ENCODE results near the gene WARS2.
A peak's percentile ranks its signal among the peaks of the same experiment; 100 is the strongest.

Gene WARS2

DNA sequence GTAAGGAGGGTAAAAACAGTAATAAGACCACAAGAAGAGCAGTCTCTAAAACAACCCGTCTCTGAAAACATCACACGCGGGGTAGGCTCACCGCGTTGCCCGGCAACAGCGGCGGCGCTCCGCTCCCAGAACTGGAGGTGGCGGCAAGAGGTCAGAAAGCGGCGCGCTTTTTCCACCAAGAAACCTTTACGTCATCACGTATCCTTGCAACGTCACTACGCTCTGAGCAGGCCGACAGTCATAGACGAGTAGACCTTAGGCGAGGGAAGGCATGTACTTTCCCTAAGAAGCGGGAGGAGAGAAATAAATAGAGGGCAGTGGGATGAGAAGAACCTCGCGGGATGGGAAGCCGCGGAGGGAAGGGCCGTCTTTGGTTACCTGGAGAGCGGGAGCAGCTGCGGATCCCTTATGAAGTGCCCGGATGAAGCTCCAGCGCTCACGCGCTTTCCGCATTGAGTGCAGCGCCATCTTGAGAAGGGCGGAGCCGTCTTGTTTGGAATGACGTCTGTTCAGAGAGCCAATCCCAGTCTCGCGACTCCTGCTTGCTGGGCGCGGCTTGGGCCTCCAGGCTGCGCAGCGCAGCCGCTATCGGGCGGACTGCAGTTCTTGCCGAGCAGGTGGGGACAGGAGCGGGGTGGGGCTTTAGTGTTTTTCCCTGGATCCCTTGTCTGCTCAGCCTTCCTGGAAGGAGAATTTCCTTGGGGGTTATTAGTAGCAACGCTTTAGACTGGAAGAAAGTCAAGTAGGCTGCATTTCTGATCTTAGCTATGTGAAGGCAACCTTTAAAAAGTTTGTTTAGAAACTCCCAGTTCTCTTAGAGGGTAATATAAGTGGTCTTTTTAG, at the start of gene WARS2:
TSS of gene WARS2 (minus strand) at position 477 of the 843 bp plus-strand sequence. CDS start at position 468, 9 bp downstream.
- TF ChIP-seq, protein P1, sequence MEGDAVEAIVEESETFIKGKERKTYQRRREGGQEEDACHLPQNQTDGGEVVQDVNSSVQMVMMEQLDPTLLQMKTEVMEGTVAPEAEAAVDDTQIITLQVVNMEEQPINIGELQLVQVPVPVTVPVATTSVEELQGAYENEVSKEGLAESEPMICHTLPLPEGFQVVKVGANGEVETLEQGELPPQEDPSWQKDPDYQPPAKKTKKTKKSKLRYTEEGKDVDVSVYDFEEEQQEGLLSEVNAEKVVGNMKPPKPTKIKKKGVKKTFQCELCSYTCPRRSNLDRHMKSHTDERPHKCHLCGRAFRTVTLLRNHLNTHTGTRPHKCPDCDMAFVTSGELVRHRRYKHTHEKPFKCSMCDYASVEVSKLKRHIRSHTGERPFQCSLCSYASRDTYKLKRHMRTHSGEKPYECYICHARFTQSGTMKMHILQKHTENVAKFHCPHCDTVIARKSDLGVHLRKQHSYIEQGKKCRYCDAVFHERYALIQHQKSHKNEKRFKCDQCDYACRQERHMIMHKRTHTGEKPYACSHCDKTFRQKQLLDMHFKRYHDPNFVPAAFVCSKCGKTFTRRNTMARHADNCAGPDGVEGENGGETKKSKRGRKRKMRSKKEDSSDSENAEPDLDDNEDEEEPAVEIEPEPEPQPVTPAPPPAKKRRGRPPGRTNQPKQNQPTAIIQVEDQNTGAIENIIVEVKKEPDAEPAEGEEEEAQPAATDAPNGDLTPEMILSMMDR (IDR thresholded peaks at IDR 0.05; ENCODE audit: control extremely low read depth, extremely low read depth, low read depth, missing control alignments), result no peak
- DNase-seq (ENCODE audit: extremely low spot score), result peak; percentile 92
- ChIA-PET CTCF (interaction anchor here (0.7 to 2.2 kb wide), 10 partner anchors 8 to 135 kb away, joined by 3 to 7 read pairs (median 4); no protein-coding TSS in a partner anchor), POLR2A (no interaction called here)

DNA sequence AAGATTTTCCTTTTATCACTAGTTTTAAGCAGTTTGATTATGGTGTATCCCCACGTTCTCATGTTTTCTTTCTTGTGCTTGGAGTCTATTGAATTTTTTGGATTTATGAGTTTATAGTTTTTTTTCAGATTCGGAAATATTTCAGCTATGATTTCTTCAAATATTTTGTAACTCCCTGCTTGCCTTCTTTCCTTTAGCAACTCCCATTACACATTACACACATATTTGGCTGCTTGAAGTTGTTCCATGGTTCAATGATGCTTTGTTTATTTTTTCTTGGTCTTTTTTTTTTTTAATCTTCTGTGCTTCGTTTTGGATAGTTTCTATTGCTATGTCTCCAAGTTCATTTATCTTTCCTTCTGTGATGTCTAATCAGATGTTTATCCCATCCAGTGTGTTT, 48.5 kb upstream of the WARS2 start:
- ChIA-PET POLR2A (no interaction called here), CTCF (no interaction called here)
- TF ChIP-seq, protein P1 (IDR thresholded peaks at IDR 0.05; ENCODE audit: control extremely low read depth, extremely low read depth, low read depth, missing control alignments), result no peak
- no peak for DNase-seq (ENCODE audit: extremely low spot score)

DNA sequence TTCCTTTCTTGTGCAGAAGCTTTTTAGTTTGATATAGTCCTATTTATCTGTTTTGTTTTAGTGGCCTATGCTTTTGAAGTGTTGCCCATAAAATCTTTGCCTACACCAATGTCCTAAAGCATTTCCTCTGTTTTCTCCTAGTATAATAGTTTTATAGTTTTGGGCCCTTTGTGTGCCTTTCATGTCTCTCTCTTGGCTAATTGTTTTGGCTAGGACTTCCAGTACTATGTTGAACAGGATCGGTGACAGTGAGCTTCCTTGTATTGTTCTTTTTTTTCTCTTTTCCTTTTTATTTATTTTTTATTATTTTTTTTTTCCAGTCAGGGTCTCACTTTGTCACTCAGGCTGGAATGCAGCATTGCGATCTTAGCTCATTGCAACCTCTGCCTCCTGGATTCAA, 47.0 kb upstream of the WARS2 start:
- ChIA-PET CTCF (interaction anchor here (1.0 to 1.1 kb wide), 2 partner anchors 16 to 37 kb away, joined by 3 read pairs; no protein-coding TSS in a partner anchor), POLR2A (no interaction called here)
- DNase-seq (ENCODE audit: extremely low spot score), result no peak
- TF ChIP-seq, protein P1 (IDR thresholded peaks at IDR 0.05; ENCODE audit: control extremely low read depth, extremely low read depth, low read depth, missing control alignments), result no peak

DNA sequence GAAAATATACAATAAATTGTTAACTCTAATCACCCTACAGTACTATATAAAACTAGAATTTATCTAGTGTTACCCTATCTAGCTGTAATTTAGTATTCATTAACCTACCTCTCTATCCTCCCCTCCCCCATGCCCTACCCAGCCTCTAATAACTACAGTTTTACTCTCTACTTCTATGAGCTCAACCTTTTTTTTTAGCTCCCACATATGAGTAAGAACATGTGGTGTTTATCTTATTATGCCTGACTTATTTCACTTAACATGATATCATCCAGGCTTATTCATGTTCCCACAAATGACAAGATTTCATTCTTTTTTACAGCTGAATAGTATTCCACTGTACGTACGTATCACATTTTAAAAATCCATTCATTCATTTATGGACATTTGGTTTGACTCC, 46.0 kb upstream of the WARS2 start:
- ChIA-PET CTCF (interaction anchor here (0.8 kb wide), 1 partner anchor 90 kb away, joined by 4 read pairs; no protein-coding TSS in a partner anchor), POLR2A (no interaction called here)
- DNase-seq (ENCODE audit: extremely low spot score), result no peak
- TF ChIP-seq, protein P1 (IDR thresholded peaks at IDR 0.05; ENCODE audit: control extremely low read depth, extremely low read depth, low read depth, missing control alignments), result no peak

DNA sequence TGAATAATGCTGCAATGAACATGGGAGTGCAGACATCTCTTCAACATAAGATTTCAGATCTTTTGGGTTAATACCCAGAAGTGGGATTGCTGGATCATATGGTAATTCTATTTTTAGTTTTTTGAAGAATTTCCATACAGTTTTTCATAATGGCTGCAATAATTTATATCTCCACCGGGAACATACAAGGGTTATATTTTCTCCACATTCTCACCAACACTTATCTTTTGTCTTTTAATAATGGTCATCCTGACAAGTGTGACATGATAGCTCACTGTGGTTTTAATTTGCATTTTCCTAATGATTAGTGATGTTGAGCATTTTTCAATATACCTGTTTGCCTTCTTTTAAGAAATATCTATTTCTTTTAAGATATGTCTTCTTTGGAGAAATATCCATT, 44.5 kb upstream of the WARS2 start:
- ChIA-PET CTCF (no interaction called here), POLR2A (no interaction called here)
- DNase-seq (ENCODE audit: extremely low spot score), result no peak
- TF ChIP-seq, protein P1 (IDR thresholded peaks at IDR 0.05; ENCODE audit: control extremely low read depth, extremely low read depth, low read depth, missing control alignments), result no peak

DNA sequence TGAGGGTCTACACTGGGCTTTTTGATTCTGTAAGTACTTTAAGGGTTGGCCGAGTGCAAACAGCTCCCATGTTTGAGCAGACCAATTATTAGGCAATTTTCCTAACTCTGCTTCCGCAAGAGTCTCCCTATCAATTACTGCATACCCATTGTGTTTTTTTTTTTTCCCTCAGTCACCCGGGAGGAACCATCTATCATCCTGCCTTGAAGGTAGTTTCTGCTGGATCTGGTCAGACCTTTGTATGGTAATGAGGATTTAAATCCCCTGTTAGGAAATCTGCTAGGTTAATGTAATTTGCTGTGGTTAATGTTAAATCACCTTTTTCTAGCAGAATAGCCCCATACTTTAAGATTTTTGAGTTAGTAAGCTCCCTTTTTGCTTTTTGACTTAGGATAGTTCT, 40.8 kb upstream of the WARS2 start:
- POLR2A ChIA-PET, result no interaction called here
- TF ChIP-seq, protein P1 (IDR thresholded peaks at IDR 0.05; ENCODE audit: control extremely low read depth, extremely low read depth, low read depth, missing control alignments), result no peak
- no peak for DNase-seq (ENCODE audit: extremely low spot score)
- CTCF ChIA-PET, result no interaction called here

Measured in GM10248 (cell line).